GM23338 (cell line): ENCODE data around the gene SNX32. TPM values are rescaled to one million over a fixed set of nuclear protein-coding genes. Genes with fewer than 3 reads are reported as not detected.

Experiments
- ATAC-seq: fragments of 200-7000 bp; cut with Tn5 transposase; 3 replicates; pipeline ENCODE4 v1.9.1; 2020
- DNase-seq: peaks from one replicate; pipeline ENCODE4 v3.0.0-alpha.2; 2015; ENCODE audit warnings: low spot score
- H2AFZ ChIP-seq: fragments of 200-600 bp; sonication (generic); 2 replicates; pipeline ENCODE4 v1.8.0; 2016; ENCODE audit warnings: antibody characterized with exemption, mild to moderate bottlenecking, moderate library complexity
- H3F3A ChIP-seq: fragments of 200-600 bp; sonication (generic); replicated peaks from 2 replicates; pipeline ENCODE4 v1.8.0; 2017; ENCODE audit warnings: antibody characterized with exemption, mixed run types, low read depth
- H3K27ac ChIP-seq: fragments of 200-600 bp; sonication (generic); 2 replicates; pipeline ENCODE4 v1.6.1; 2016; ENCODE audit warnings: low read depth
- H3K27me3 ChIP-seq: fragments of 200-600 bp; sonication (generic); 2 replicates; pipeline ENCODE4 v1.8.0; 2016; ENCODE audit warnings: mild to moderate bottlenecking, mixed run types, moderate library complexity; ENCODE audit not compliant: insufficient read depth
- H3K36me3 ChIP-seq: fragments of 200-600 bp; sonication (generic); 2 replicates; pipeline ENCODE4 v1.8.0; 2016; ENCODE audit warnings: mild to moderate bottlenecking; ENCODE audit not compliant: insufficient read depth
- H3K4me1 ChIP-seq: fragments of 200-600 bp; sonication (generic); 2 replicates; pipeline ENCODE4 v1.8.0; 2016; ENCODE audit warnings: mild to moderate bottlenecking, moderate library complexity; ENCODE audit not compliant: insufficient read depth
- H3K4me2 ChIP-seq: fragments of 200-600 bp; sonication (generic); 2 replicates; pipeline ENCODE4 v1.7.1; 2017; ENCODE audit warnings: mixed run types
- H3K4me3 ChIP-seq: fragments of 200-600 bp; sonication (generic); 2 replicates; pipeline ENCODE4 v1.6.1; 2016; ENCODE audit warnings: mixed run types
- H3K79me2 ChIP-seq: fragments of 200-600 bp; sonication (generic); replicated peaks from 2 replicates; pipeline ENCODE4 v1.8.0; 2017; ENCODE audit warnings: mild to moderate bottlenecking; ENCODE audit not compliant: insufficient read depth
- H3K9me2 ChIP-seq: fragments of 200-600 bp; sonication (generic); 2 replicates; pipeline ENCODE4 v1.8.0; 2017; ENCODE audit not compliant: insufficient read depth
- H4K20me1 ChIP-seq: fragments of 200-600 bp; sonication (generic); replicated peaks from 2 replicates; pipeline ENCODE4 v1.8.0; 2017; ENCODE audit warnings: mild to moderate bottlenecking; ENCODE audit not compliant: insufficient read depth
- H3K27ac Mint-ChIP-seq: 2 replicates; pipeline ENCODE4 v1.8.0; 2020; ENCODE audit warnings: inconsistent platforms, mild to moderate bottlenecking, moderate library complexity, mixed read lengths
- H3K27me3 Mint-ChIP-seq: 3 replicates; pipeline ENCODE4 v1.8.0; 2022; ENCODE audit warnings: low read depth, mild to moderate bottlenecking, moderate library complexity, mixed read lengths, inconsistent platforms; ENCODE audit not compliant: insufficient read depth, poor library complexity
- H3K36me3 Mint-ChIP-seq: 3 replicates; pipeline ENCODE4 v1.8.0; 2021; ENCODE audit warnings: low read depth, mild to moderate bottlenecking, inconsistent platforms, moderate library complexity, mixed read lengths
- H3K4me1 Mint-ChIP-seq: 3 replicates; pipeline ENCODE4 v1.8.0; 2020; ENCODE audit warnings: mild to moderate bottlenecking, inconsistent platforms, mixed read lengths
- H3K4me3 Mint-ChIP-seq: 3 replicates; pipeline ENCODE4 v1.8.0; 2021; ENCODE audit warnings: moderate library complexity, mild to moderate bottlenecking, inconsistent platforms, mixed read lengths
- H3K9me3 Mint-ChIP-seq: 3 replicates; pipeline ENCODE4 v1.8.0; 2020; ENCODE audit warnings: moderate library complexity, mild to moderate bottlenecking, inconsistent platforms, mixed read lengths
- CREB1 ChIP-seq: fragments of 250-450 bp; sonication (Bioruptor Pico); IDR thresholded peaks from 2 replicates; pipeline ENCODE4 v1.5.0; 2020; ENCODE audit warnings: low read depth, mild to moderate bottlenecking, moderate library complexity
- CTCF ChIP-seq, 2 experiments: fragments of 200-600 bp in 1 of 2; sonication (generic) in 1 of 2; conservative IDR thresholded peaks; 2 replicates each; pipeline versions ENCODE4 v1.5.1 to v1.6.1; 2016 to 2017; ENCODE audit warnings: antibody characterized with exemption in 2 of 2, low read depth in 2 of 2, mild to moderate bottlenecking in 2 of 2, moderate library complexity in 1 of 2
- ETS1 ChIP-seq: IDR thresholded peaks from 2 replicates; pipeline ENCODE4 v1.6.1; 2016; ENCODE audit warnings: antibody characterized with exemption
- EZH2 ChIP-seq: fragments of 200-600 bp; sonication (generic); IDR thresholded peaks from one replicate; pipeline ENCODE4 v1.8.0; 2017; ENCODE audit warnings: antibody characterized with exemption, mild to moderate bottlenecking, low read depth; ENCODE audit not compliant: unreplicated experiment
- EZH2phosphoT487 ChIP-seq: fragments of 200-600 bp; sonication (generic); IDR thresholded peaks from one replicate; pipeline ENCODE4 v1.8.1; 2018; ENCODE audit warnings: antibody characterized with exemption; ENCODE audit not compliant: unreplicated experiment
- JUNB ChIP-seq: IDR thresholded peaks from one replicate; pipeline ENCODE4 v1.6.1; 2016; ENCODE audit warnings: antibody characterized with exemption; ENCODE audit not compliant: unreplicated experiment
- NANOG ChIP-seq: IDR thresholded peaks from 2 replicates; pipeline ENCODE4 v1.6.1; 2016; ENCODE audit warnings: antibody characterized with exemption, borderline replicate concordance
- POLR2AphosphoS5 ChIP-seq: IDR thresholded peaks from 2 replicates; pipeline ENCODE4 v1.6.1; 2016; ENCODE audit warnings: antibody characterized with exemption, low read depth
- REST ChIP-seq: IDR thresholded peaks from one replicate; pipeline ENCODE4 v1.6.1; 2018; ENCODE audit warnings: antibody characterized with exemption; ENCODE audit not compliant: unreplicated experiment
- STAT1 ChIP-seq: IDR thresholded peaks from one replicate; pipeline ENCODE4 v1.6.1; 2016; ENCODE audit warnings: antibody characterized with exemption; ENCODE audit not compliant: unreplicated experiment
- ZNF114 ChIP-seq: fragments of 250-450 bp; sonication (Bioruptor Pico); IDR thresholded peaks from 2 replicates; pipeline ENCODE4 v1.5.0; 2020; ENCODE audit warnings: mild to moderate bottlenecking, moderate library complexity
- ZNF331 ChIP-seq: fragments of 250-450 bp; sonication (Bioruptor Pico); IDR thresholded peaks from 2 replicates; pipeline ENCODE4 v1.5.0; 2020; ENCODE audit warnings: low read depth, mild to moderate bottlenecking, moderate library complexity
- ZNF462 ChIP-seq: fragments of 250-450 bp; sonication (Bioruptor Pico); IDR thresholded peaks from 2 replicates; pipeline ENCODE4 v1.5.0; 2020; ENCODE audit warnings: mild to moderate bottlenecking, moderate library complexity
- polyA plus RNA-seq: library from polyadenylated mRNA; unstranded; fragments of >200 nt; fragmentation: Nextera tagmentation; extraction: Ambion mirVana; gene quantifications from 2 replicates; pipeline ENCODE4 v1.2.1, GENCODE V29; 2016
- total RNA-seq: library from RNA; depleted of rRNA; stranded (reverse); fragments of >200 nt; shearing (Covaris generic); gene quantifications from 2 replicates; pipeline ENCODE4 v1.2.3, GENCODE V29; 2014

Gene SNX32
- total and polyA plus RNA-seq, 2 experiments from 2014 or later, result 0.49 to 1.2 TPM

GRCh38 chr11:65866509-65867283 is 32.9 kb downstream of the SNX32 start:
- Histone ChIP-seq H3K79me2 (peaks cover 2% of the 10 kb centered on the region), H3K36me3 (peaks cover 4% of the 10 kb centered on the region; the same call in 1 of the 2 replicates), H3K9me2 (no peaks in the 10 kb centered on the region), H2AFZ (no peak overlapping the region), H3F3A (peaks cover 13% of the 10 kb centered on the region), H3K4me3 (no peak overlapping the region), H4K20me1 (peaks cover 6% of the 10 kb centered on the region; the same call in 1 of the 2 replicates), H3K4me1 (peaks cover 2% of the 10 kb centered on the region; the same call in 1 of the 2 replicates), H3K27ac (no peak overlapping the region), H3K27me3 (peaks cover 19% of the 10 kb centered on the region), H3K4me2 (peak overlapping the region; percentile 96; the same call in 1 of the 2 replicates)
- TF ChIP-seq STAT1 (no peak), CREB1 (no peak), NANOG (no peak), CTCF (conservative IDR thresholded peaks at IDR 0.05; ENCODE audit: low read depth in 2 of 2) (no peak), ZNF331 (CRISPR knock-in tag) (no peak), JUNB (no peak), EZH2phosphoT487 (no peak), ZNF114 (no peak), POLR2AphosphoS5 (no peak), REST (no peak), ETS1 (no peak), ZNF462 (no peak), EZH2 (no peak)
- Mint-ChIP-seq H3K9me3 (no peaks in the 10 kb centered on the region; the same call in 1 of the 3 replicates), H3K27ac (no peak overlapping the region), H3K27me3 (peaks cover 41% of the 10 kb centered on the region), H3K4me3 (peak overlapping the region; percentile 91; the same call in 2 of the 3 replicates), H3K4me1 (peaks cover 10% of the 10 kb centered on the region), H3K36me3 (peaks cover 33% of the 10 kb centered on the region)
- ATAC-seq (no peak), DNase-seq (no peak)
